ENCODE measurements around the gene PRKAR1A.

PRKAR1A gene

DNA sequence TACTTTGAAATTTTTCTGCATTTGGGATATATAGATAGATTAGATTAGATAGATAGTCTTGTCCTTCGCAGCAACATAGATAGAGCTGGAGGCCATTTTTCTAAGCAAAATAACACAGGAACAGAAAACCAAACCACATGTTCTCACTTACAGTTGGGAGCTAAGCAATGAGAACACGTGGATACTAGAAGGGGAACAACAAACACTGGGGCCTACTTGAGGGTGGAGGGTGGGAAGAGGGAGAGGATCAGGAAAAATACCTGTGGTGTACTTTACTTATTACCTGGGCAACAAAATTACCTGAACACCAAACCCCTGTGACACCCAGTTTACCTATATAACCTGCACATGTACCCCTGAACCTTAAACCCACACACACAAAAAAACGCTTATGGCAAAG, 14.3 kb downstream of the PRKAR1A start:
- no peaks in the 10 kb centered on the region for H3K9me3 ChIP-seq (ENCODE audit: control insufficient read depth, insufficient read depth, low read depth, low read length)
- H3K27ac ChIP-seq (ENCODE audit: extremely low read depth, low read depth, low read length) = no peak overlapping the region
- H3K4me3 ChIP-seq (ENCODE audit: low read depth, low read length) = no peak overlapping the region
- ChIA-PET POLR2A (no interaction called here), CTCF (interaction anchor here (0.7 to 1.0 kb wide), 5 partner anchors 11 to 583 kb away, joined by 3 to 6 read pairs (median 3); no protein-coding TSS in a partner anchor)
- H3K36me3 ChIP-seq (ENCODE audit: control insufficient read depth in 2 of 2, insufficient read depth in 1 of 2, low read length in 2 of 2) = peaks cover 94 to 96% of the 10 kb centered on the region in 2 experiments
- H3K4me1 ChIP-seq (ENCODE audit: control insufficient read depth, insufficient read depth, low read length) = no peaks in the 10 kb centered on the region
- no peak for TF ChIP-seq ZNF114 (tag by site-specific recombination; IDR thresholded peaks at IDR 0.05)
- no peak for TF ChIP-seq ZNF18 (tag by site-specific recombination; IDR thresholded peaks at IDR 0.05)
- TF ChIP-seq SALL2 (tag by site-specific recombination; IDR thresholded peaks at IDR 0.05; ENCODE audit: borderline replicate concordance) = no peak
- TF ChIP-seq ZBTB8A (tag by site-specific recombination; IDR thresholded peaks at IDR 0.05) = no peak
- no peak for TF ChIP-seq ZNF449 (tag by site-specific recombination; IDR thresholded peaks at IDR 0.05)
- no peak for TF ChIP-seq ZNF48 (tag by site-specific recombination; IDR thresholded peaks at IDR 0.05)
- no peak for TF ChIP-seq ZBTB7A (tag by site-specific recombination; IDR thresholded peaks at IDR 0.05; ENCODE audit: low read depth)
- TF ChIP-seq BCL11B (tag by site-specific recombination; IDR thresholded peaks at IDR 0.05; ENCODE audit: low read depth) = no peak
- TF ChIP-seq ZNF24 (tag by site-specific recombination; IDR thresholded peaks at IDR 0.05) = no peak
- TF ChIP-seq TRIM28 (IDR thresholded peaks at IDR 0.05; ENCODE audit: borderline replicate concordance, low read length) = no peak

DNA sequence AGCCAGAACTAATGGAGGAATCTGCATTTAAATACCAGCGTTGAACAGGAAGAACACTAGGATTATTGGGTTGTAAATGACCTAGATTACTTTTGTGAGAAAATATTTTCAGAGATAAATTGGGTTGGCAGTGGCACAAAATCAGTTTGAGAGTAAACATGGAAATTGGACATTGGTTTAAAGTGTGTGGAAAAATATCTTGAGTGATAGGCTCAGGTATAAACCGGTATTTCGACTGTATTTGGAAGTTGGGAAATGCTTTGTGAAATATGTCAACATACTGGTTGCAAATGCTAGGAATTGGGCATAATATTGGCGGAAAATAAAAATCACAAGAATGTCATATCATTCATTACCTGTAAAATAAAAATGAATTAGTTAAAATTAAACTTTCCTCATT, 15.1 kb downstream of the PRKAR1A start:
- ChIA-PET POLR2A (no interaction called here), CTCF (interaction anchor here (0.7 to 1.0 kb wide), 2 partner anchors 87 to 303 kb away, joined by 3 read pairs; no protein-coding TSS in a partner anchor)
- no peak overlapping the region for H3K4me3 ChIP-seq (ENCODE audit: low read depth, low read length)
- no peaks in the 10 kb centered on the region for H3K9me3 ChIP-seq (ENCODE audit: control insufficient read depth, insufficient read depth, low read depth, low read length)
- H3K4me1 ChIP-seq (ENCODE audit: control insufficient read depth, insufficient read depth, low read length) = no peaks in the 10 kb centered on the region
- no peak overlapping the region for H3K27ac ChIP-seq (ENCODE audit: extremely low read depth, low read depth, low read length)
- TF ChIP-seq SCRT2 (tag by site-specific recombination; IDR thresholded peaks at IDR 0.05) (no peak), ZFP37 (tag by site-specific recombination; IDR thresholded peaks at IDR 0.05) (no peak), OVOL3 (tag by site-specific recombination; IDR thresholded peaks at IDR 0.05) (no peak), ZNF248 (tag by site-specific recombination; IDR thresholded peaks at IDR 0.05) (no peak), ZNF521 (tag by site-specific recombination; IDR thresholded peaks at IDR 0.05) (no peak), ZBTB1 (tag by site-specific recombination; IDR thresholded peaks at IDR 0.05) (no peak)
- peaks cover 93 to 99% of the 10 kb centered on the region in 2 experiments for H3K36me3 ChIP-seq (ENCODE audit: control insufficient read depth in 2 of 2, insufficient read depth in 1 of 2, low read length in 2 of 2)

- Histone ChIP-seq H3K4me3 (ENCODE audit: low read depth, low read length) (no peak overlapping the region), H3K27ac (ENCODE audit: extremely low read depth, low read depth, low read length) (no peak overlapping the region), H3K36me3 (ENCODE audit: control insufficient read depth in 2 of 2, insufficient read depth in 1 of 2, low read length in 2 of 2) (peaks cover 93% of the 10 kb centered on the region in 2 experiments), H3K9me3 (ENCODE audit: control insufficient read depth, insufficient read depth, low read depth, low read length) (no peaks in the 10 kb centered on the region), H3K4me1 (ENCODE audit: control insufficient read depth, insufficient read depth, low read length) (no peaks in the 10 kb centered on the region)
- CTCF ChIA-PET = interaction anchor here (1.5 to 1.6 kb wide), 2 partner anchors 83 to 719 kb away, joined by 3 to 7 read pairs; no protein-coding TSS in a partner anchor
- POLR2A ChIA-PET = no interaction called here
- TF ChIP-seq ZNF157 (tag by site-specific recombination; IDR thresholded peaks at IDR 0.05) = no peak
- TF ChIP-seq ZNF654 (tag by site-specific recombination; IDR thresholded peaks at IDR 0.05; ENCODE audit: low read depth) = no peak
- TF ChIP-seq ZNF843 (tag by site-specific recombination; IDR thresholded peaks at IDR 0.05) = no peak
- TF ChIP-seq ZNF837 (tag by site-specific recombination; IDR thresholded peaks at IDR 0.05) = no peak
- no peak for TF ChIP-seq ZNF202 (tag by site-specific recombination; IDR thresholded peaks at IDR 0.05; ENCODE audit: borderline replicate concordance)
- no peak for TF ChIP-seq ZEB2 (tag by site-specific recombination; IDR thresholded peaks at IDR 0.05)
- no peak for TF ChIP-seq ZNF473 (tag by site-specific recombination; IDR thresholded peaks at IDR 0.05)
- TF ChIP-seq ZNF830 (tag by site-specific recombination; IDR thresholded peaks at IDR 0.05; ENCODE audit: low read depth) = no peak
- no peak for TF ChIP-seq ZBTB20 (tag by site-specific recombination; IDR thresholded peaks at IDR 0.05)
Observed at GRCh38 chr17:68531252-68531651, 19.0 kb downstream of the PRKAR1A start.

All from HEK293 (cell line).